ENCODE results near the gene VSNL1. TPM values are rescaled to one million over a fixed set of nuclear protein-coding genes. Genes with fewer than 3 reads are reported as not detected.

Gene VSNL1
- polyA plus RNA-seq, 3 donors, result 3.7 to 4.8 (median 3.8) TPM

DNA sequence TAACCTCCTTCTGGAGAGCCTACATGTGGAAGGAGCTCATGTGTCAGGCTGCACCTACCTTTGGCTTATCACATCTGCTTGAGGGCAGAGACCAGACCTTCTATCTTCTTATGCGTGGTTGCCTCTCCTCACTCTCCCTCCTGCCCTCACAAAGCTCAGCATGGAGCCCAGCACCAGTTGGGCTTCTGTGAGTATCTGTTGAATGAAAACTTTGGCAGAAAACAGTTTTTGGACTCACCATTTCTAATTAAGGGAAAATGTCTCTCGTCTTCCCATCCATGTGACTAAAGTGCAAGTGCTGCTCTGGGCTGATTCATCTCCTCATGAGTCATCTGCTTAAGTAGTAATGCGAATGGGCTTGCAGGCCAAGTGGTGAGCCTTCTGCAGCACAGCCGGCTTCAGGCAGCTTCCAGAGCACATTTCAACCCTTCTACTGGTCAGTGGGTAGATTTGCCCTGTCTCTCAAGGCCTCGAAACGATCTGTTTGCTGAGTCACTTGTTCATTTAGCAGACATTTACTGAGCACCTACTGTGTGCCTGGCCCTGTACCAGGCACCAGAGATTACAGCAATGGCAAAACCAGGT, 102.6 kb downstream of the VSNL1 start:
- no peak for DNase-seq

DNA sequence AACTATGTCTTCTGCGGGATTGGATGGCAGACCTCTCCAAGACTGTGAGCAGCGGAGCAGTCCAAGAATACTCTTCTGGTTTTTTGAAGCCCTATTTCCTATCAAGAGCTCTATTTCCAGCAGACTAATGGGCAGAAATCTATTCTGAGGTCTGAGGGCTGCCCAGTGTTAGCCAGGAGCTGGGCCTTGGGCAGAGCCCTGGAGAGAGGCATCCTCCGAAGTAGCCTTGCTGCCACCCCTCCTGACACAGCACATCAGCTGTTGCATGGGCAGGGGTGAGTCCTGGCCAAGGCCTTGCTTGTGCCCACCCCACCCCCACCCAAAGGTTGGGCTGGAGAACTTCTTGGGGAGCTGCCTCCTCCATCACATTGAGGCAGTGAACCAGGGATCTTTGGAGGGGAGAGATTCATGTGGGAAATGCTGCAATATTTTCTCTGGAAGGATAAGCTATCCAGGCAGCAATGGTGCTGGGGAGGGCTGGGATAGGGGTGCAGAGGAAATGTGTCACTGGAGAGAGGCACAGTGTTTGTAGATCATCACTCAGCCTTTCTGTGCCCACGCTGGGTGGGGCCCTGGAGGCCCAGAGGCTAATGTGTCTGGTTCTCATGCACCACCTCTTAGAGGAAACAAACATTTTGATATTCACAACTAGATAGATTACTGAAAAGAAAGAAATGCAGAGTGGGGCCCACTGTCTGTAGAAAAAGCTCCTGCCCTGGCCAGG, 104.7 kb downstream of the VSNL1 start:
- DNase-seq, result no peak

DNA sequence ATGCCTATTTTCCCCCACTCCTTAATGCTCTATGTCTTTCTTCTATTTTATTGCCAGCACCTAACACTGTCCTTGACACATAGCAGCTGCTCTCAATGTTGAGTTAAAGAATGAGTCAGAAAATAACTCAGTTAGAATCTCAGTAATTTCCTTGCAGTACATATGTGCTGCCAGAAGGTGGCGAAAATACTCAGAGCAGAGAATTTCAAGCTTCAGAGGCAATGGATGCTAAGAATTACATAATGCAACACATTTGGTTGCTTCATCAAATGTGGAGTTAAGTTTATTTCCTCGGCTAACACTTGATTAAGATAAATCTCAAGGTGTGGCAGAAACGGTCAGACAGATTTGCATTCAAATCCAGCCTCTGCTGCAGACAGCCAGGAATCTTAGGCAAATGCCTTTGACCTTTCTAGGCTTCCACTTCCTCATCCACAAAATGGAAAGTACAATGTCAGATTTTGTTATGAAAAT, 105.6 kb downstream of the VSNL1 start:
- DNase-seq, result peak; percentile 88

DNA sequence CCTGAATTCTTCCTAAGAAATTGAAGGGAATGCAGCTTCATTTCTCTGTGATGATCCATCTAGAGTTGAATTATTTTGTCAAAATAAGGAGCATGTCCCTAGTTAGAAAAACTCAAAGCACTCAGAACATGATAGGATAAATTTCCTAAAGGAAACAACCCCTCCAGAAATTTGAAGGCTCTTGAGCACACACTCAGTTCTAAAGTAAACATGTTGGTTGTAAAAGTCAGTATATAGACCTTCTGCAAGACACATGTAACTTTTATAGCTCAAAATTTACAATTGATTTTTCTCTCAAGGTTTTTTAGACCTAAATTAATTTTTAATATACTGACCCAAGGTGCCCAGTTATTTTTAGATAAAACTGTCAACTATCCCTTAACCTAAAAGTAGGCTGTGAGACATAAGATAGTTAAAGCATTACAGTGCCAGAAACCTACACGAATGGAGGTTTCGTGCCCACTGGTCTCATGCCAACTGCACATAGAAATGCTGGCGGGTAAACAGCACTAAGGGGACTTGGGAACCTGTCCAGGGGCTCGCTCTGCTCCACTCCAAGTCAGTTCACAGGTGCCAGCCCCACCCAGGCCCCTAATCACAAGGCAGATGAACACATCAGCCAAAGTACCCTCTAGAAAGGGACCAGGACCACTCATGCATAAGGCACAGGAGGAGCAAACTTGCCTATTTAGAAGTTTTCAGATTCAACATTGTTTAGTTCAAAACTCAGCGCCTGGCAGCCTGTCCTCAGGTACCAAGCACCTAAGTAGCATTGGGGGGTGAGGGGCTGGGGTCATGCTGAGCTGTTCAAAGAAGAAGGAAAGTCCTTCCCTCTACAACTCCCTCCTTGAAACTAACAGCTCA, 106.6 kb downstream of the VSNL1 start:
- no peak for DNase-seq

DNA sequence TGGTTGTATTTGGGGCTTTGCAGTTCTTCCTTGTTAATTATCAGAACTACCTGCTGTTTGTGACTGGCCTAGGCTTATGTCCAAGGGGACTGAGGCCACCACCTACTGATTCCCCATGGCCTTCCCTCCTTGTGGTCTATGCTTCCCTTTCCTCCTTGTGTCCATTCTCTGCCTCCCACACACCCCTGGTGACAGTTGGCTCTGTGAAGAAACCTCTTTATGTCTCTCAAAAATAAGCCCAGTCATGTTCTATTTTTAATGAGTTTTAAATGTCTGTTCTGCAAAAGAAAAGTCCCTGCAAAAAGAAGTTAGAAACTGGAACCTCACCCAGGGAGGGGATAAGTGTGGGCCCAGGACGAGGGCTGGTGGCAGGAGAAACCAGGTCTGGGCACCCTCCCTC, 108.1 kb downstream of the VSNL1 start:
- DNase-seq, result no peak

DNA sequence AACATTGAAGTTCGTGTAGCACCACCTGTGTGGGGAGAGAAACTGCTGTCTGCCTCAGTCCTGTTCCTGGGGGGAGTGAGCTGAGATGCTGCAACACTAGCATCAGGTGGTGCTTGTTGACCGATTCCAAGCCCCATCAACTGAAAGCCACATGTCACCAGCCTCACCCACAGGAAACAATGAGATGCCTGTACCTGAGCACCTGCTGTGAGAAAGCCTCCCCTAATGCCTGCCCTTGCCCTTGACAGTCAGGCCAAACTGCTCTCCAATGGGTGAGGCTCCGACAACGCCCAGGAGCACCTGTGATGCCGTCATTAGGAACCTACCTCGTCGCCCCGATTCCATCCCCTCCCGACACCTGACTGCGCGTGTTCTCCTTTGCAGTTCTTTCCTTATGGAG, 108.5 kb downstream of the VSNL1 start:
- DNase-seq, result no peak

DNA sequence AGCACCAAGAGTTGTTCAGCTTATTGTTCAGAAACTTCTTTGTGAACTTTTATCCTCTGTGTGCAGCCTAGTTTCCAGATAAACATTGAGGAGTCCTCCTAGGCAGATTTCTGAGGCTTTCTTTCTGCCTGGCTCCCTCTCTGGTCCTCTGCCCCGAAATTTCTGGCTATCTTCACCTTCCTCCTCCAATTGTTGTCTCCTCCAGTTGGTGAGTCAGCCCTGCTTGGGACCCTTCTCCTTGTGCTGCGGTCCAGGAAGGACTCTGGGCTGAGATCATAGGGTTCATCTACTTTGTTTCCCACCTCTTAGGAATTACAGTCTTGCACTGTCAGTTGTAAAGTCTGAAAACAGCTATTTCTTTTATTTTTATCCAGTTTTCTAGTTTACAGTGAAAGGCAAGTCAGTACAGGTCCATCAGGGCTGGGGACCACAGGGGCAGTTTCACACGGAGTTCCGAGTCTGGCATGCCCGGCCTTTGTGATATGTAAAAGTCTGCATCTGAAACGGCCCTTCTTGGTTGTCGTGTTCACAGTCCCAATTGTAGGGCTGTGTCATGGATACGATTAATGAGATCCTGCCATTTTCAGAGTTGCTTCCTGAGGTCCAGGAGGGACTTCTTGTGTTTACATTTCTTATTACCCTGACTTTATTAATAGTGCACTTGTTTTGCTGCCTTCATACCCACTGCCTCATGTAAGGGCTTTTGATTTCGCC, 112.3 kb downstream of the VSNL1 start:
- no peak for DNase-seq

DNA sequence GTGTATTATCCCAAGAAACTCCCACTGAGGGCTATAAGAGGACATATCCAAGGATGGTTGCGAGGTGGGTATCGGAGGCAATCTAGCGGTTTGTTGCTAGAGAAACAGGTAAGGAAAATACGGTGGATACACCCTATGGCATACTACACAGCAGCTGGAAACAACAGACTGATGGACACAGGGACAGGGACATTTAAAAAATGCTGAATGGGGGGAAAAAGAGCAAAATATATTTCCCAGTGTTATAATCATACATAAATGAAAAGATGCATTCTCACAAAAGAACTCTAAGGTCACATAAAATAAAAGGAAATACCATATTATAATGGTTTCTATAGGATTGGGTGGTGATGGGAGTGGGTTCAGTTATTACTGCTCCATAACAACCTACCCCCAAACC, 117.3 kb downstream of the VSNL1 start:
- DNase-seq, result no peak

DNA sequence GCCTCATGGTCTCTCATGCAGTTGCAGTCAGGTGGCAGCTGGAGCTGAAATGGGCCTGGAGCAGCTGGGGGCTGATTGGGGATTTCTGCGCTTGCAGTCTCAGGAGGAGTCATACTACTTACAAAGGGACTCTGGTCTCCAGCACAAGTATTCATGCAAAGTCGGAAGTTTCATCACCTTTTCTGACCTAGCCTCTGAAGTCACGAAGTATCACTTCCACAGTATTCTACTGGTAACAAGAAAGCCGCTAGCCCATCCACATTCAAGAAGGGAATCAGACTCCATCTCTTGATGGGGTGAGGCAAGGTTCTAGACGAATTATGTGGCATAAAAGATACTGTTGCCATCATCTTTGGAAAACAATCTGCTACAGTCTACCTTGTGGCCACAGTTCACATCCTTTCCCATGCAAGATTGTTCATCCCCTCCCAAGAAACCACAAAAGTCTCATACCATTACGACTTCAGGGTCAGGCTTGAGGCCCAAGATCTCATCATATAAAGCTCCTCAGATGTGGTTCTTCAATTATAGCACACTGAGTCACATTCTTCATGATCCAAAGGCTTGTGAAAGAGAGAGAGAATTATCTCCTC, 117.9 kb downstream of the VSNL1 start:
- no peak for DNase-seq

DNA sequence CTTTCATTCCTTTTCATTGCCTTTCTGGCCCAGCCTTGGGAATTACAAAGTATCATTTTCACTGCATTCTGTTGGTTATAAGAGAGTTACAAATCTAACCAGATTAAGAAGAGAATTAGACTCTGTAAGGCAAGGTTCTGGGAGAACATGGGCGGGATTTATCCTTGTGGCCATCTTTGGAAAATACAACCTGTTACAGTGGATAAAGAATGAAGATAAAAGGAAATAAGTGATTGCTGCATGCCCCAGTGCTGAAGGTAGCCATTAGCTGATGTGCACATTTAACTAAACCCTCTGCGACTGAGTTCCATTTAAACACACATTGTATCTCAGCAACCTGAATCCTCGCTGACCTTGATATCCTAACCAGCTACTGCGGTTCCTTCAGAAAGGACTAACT, 119.7 kb downstream of the VSNL1 start:
- no peak for DNase-seq

DNA sequence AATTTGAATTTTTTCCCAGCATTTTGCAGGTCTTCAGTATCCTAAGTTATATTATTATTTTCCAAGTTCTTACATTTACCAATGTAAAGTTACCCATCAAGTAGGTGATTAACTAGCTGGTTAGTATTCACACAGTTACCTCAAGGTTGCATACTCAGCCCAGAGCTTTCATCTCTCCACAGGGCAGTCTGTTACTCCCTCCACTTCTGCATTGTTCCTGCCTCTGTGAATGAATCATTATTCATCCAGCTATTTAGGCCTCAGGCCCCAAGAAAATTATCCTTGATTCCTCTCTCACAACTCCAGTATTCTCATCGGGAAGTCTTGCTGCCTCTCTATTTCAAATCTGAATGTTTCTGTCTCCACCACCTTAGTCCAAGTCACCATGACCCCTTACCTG, 121.0 kb downstream of the VSNL1 start:
- no peak for DNase-seq

DNA sequence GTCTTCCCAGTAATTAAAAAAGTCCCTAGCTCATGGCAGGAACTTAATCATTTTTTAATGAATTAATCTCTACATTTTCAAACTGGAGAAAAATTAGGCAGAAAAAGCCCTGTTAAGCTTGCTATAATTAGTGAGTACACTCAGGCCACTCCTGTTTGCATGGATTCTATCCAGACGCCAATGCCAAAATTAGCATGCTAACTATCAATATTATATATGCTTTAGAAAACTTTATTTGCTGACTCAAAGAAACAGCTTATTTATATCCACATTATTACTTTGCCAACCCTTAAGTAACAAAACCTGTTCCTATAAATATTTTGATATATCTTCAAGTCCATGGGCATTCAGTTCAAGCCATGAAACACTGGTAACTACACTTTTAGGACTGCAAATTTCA, 122.2 kb downstream of the VSNL1 start:
- DNase-seq, result no peak

DNA sequence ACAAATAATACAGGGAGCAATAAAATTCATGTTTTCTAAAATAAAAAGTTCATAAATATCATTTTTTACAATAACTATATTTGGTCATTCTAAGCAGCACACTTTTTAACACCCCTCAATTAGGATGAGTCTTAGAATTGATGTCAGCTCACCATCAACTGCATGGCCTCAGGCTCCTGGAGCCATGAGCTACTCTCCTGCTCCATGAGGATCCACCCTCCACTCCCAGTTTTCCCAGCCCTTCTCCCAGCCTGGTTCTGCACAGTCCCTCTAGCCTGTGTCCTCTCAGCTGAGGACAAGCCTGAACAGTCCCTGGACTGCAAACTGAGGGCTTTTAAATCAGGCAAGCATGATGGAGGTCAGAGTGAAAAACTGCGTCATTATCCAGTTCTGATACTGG, 124.0 kb downstream of the VSNL1 start:
- no peak for DNase-seq

DNA sequence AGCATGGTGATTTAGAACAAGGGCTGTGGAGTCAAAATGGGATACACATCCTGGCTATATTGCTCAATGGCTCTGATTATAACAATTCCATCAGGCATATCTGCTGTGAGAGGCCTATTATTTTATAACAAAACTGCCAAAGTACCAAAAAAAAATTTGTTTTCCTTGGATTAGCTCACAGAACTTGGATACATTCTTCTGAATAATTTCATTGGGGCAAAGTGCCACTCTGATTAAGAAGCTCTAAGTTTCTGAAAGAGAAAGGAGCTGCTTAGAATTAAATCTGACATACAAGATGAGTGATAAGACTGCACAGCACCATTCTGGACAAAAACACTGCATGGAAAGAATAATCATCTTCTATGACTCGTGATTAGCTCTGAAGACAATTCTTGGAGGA, 127.4 kb downstream of the VSNL1 start:
- DNase-seq, result no peak

DNA sequence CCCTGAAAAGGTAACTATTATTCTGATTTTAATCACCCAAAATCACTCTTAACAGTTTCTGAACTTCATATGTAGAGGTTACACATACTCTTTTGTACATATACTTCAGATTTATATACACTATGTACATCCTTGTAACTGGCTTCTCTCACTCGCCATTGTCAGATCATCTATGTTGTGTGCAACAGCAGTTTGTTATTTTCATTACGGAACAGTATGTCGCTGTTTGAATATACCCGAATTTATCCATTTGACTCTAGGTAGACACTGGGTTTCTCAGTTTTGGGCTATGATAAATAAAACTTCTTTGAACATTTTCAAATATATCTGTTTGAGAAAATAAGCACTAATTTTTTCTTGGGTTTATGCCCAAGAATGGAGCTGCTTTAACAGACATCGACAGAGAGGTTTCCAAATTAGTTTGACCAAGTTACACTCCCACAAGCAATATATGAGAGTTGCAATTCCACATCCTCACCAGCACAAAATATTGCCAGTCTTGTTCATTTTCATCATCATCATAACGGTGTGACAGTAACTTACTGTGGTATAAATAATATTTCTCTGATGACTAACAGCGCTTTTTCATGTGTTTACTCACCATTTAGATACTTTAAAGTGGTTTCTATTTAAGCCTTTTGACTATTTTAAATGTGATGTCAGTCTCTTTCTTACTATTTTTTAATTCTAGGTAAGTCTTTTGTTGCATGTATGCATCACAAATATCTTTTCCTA, 132.3 kb downstream of the VSNL1 start:
- DNase-seq, result no peak

DNA sequence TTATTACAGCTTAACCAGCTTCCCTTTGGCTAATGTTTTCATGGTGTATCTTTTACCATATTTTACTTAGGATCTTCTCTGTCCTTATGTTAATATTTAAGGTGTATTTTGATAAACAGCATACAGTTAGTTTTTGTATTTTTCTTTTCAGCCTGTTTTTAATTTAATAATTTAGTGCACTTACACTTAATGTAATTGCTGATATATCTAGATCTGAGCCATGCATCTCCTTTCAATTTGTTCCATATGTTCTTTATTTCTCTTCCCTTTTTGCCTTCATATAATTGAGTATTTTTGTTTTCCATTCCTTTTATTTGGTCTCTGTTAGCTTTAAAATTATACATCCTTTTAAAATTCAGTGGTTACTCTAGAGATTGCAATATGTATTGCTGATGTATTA, 134.3 kb downstream of the VSNL1 start:
- DNase-seq, result no peak

DNA sequence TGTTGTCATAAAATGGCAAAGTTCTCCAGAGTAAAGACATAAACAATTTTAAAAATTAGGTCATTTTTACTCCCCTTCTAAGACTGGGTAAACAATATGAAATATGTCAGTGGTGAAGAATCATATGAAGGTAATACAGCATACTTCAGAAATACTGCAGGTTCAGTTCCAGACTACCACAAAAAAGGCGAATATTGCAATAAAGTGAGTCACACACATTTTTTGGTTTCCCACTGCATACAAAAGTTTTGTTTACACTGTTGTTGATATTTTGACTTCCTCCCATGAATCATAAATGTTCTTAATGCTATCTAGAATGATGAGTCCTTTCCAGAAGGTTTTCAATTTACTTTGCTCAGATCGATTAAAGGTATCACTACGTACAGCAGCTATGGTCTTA, 139.6 kb downstream of the VSNL1 start:
- no peak for DNase-seq

DNA sequence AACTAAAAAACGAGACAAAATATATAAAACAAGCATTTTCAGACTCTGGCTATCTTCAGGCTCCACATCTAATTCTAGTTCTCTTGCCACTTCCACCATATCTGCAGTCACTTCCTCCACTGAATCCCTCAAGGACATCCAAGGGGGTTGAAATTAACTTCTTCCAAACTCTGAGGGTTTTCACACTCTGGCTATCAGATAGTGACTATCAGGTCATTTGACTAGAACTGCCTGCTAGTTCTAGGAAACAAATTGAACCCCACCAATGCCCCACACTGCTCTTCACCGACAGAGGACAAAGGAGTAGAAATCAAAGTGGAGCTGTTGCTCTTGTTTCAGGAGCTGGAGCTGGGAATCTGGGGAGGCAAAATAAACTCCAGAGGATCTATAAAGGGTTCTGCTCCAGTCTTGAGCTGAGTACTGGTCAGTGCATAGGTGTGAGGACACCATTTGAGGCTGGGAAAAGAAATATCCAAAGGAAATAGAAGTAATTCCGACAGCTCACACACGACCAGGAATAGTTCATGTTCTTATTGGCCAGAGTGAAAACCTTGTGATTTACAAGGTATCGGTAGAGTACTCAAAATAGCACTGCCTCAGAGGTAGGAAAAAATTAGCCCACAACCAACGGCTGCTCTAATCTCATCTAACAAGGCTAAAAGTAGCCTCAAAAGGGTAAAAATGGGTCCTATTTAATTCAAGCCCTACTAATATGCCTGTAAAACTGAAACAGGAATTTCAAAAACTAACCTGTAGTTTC, 141.8 kb downstream of the VSNL1 start:
- DNase-seq, result no peak

DNA sequence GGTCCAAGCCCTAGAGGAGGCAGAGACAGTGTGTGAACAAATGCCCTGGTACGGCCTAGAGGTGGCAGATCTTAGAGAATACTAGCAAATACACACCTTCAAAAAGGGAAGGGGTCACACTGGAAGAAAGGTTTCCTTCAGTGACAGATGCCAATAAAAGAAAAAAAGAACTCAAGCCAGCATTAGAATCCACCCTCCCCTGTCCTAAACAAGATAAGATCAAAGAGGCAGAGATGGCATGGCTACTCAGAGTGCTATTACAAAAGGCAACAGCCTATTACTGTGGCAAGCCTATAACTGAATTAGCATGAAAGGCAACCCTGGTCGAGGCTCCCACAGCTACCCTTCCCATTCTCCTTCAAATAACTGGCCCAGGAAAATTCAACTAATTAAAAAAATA, 143.5 kb downstream of the VSNL1 start:
- DNase-seq, result no peak

DNA sequence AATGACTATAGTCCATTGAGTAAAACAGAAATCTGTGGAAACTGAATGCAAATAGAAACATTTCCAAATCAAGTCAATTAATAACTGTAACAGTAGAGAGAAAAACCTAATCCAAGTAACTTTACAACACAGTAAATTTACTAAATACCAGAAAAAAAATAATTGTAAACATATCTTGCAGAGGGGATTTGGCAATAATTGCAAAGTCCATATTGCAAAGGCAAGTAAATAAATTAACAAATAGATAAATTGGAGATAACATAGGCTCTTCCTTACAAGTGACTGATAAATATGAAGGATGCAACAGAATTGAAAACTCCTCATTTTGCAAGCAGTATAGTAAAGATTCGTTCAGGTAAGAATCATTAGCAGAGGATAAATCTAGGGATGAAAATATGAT, 148.1 kb downstream of the VSNL1 start:
- DNase-seq, result no peak
